GM12801 (cell line): ENCODE results near the gene SLC24A4.

Experiments
- TF ChIP-seq, protein P1 (sequence below): IDR thresholded peaks from one replicate; pipeline ENCODE4 v1.5.1; 2011; ENCODE audit warnings: control low read depth; ENCODE audit not compliant: insufficient read length; ENCODE audit errors: extremely low read depth

Gene SLC24A4

GRCh38 chr14:92439537-92440344, 116.8 kb downstream of the SLC24A4 start:
- TF ChIP-seq, protein P1, sequence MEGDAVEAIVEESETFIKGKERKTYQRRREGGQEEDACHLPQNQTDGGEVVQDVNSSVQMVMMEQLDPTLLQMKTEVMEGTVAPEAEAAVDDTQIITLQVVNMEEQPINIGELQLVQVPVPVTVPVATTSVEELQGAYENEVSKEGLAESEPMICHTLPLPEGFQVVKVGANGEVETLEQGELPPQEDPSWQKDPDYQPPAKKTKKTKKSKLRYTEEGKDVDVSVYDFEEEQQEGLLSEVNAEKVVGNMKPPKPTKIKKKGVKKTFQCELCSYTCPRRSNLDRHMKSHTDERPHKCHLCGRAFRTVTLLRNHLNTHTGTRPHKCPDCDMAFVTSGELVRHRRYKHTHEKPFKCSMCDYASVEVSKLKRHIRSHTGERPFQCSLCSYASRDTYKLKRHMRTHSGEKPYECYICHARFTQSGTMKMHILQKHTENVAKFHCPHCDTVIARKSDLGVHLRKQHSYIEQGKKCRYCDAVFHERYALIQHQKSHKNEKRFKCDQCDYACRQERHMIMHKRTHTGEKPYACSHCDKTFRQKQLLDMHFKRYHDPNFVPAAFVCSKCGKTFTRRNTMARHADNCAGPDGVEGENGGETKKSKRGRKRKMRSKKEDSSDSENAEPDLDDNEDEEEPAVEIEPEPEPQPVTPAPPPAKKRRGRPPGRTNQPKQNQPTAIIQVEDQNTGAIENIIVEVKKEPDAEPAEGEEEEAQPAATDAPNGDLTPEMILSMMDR, result no peak

GRCh38 chr14:92440345-92441003, 117.5 kb downstream of the SLC24A4 start:
- TF ChIP-seq, protein P1, result no peak

DNA sequence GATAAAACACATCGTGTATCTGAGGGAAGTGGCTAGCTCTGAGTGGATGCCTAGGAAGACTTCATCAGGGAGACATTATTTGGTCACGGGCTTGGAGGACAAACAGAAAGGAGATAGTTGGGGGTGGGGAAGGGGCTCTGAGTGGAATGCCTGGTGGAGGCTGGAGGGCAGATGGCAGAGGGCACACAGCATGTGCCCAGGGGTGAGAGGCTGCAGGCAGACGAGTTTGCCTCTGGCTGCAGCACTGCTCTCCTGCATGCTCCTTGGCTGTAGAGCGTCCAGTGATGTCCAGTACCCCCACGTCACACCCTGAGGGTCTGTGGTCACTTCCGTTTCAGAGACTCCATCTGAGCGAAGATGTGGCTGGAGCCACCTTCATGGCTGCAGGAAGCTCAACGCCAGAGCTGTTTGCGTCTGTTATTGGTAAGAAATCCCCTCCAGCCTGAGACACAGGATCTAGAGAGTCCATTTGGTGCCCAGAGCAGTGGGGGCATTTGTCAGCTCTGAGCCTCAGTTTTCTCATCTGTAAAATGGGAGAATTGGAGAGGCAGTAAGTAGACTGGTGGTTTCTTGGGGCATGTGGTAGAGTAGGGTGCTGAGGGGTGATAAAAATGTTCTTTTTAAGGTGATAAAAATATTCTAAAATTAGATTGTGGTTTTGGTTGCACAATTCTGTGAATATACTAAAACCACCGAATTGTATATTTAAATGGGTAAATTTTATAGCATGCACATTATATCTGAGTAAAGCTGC, 119.0 kb downstream of the SLC24A4 start:
- TF ChIP-seq, protein P1, result no peak

GRCh38 chr14:92443167-92443566, 120.2 kb downstream of the SLC24A4 start:
- TF ChIP-seq, protein P1, result no peak

DNA sequence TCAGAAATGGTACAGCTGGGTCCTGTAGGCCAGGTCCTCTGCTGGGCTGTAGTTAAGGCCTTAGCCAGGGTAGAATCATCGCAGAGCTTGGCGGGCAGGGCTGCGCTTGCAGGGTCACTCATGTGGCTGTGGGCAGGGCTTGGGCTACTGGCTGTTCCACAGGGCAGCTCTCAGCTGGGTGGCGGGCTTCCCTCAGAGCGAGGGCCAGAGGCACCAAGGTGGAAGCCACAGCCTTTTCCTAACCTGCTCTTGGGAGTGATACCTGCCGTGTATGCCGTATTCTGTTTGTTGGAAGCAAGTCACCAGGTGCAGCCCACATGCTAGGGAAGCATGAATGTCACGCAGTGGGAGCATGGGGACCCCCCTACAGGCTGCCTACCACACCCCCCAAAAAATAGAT, 120.8 kb downstream of the SLC24A4 start:
- TF ChIP-seq, protein P1, result no peak

GRCh38 chr14:92446771-92447170, 123.8 kb downstream of the SLC24A4 start:
- TF ChIP-seq, protein P1, result no peak
